Measurements from ENCODE around the gene DCTN4. TPM values are rescaled to one million over a fixed set of nuclear protein-coding genes. Genes with fewer than 3 reads are reported as not detected.

The DCTN4 gene
- total RNA-seq, 1 experiment from 2014 or later, result 48.5 TPM

DNA sequence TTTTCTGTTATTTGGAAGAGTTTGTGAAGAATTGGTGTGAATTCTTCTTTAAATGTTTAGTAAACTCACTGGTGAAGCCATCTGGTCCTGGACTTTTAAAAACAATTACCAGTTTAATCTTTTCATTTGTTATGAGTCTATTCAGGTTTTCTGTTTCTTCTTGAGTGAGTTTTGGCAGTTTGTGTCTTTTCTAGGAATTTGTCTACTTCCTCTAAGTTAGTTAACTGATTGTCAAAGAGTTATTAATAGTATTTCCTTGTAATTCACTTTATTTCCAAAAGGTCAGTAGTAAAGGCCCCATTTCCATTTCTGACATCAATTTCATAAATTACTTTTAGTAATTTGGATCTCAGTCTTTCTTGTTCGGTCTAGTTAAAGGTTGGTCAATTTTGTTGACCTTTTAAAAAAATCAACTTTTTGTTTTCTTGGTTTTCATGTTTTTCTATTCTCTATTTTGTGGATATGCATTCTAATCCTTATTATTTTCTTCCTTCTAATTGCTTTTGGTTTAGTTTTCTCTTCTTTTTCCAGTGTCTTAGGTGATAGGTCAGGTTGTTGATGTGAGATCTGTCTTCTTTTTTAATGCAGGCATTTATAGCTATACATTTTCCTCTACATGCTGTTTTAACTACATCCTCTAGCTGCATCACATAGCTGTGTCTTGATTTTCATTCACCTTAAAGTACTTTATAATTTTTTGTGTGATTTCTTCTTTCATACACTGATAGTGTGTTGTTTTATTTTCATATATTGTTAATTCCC, 12.4 kb upstream of the DCTN4 start:
- Histone ChIP-seq H3K4me1 (ENCODE audit: insufficient read depth, low read length) (no peaks in the 10 kb centered on the region), H2AK5ac (ENCODE audit: insufficient read length, low read length) (no peak overlapping the region), H4K8ac (replicated peaks; ENCODE audit: insufficient read length, low read depth, low read length) (no peak overlapping the region), H2BK15ac (ENCODE audit: low read depth, low read length) (no peak overlapping the region), H2AFZ (ENCODE audit: low read length) (no peak overlapping the region), H2BK120ac (ENCODE audit: low read depth, low read length, poor library complexity, severe bottlenecking) (no peak overlapping the region), H3K27ac (ENCODE audit: insufficient read length, low read depth, low read length) (no peak overlapping the region), H3K56ac (ENCODE audit: insufficient read length, low read depth, low read length) (no peak overlapping the region), H3K23ac (ENCODE audit: insufficient read length, low read depth, low read length) (no peak overlapping the region), H3K79me1 (ENCODE audit: insufficient read depth, low read depth, low read length, poor library complexity, severe bottlenecking) (no peaks in the 10 kb centered on the region), H3K23me2 (ENCODE audit: insufficient read length, low read depth, low read length, poor library complexity, severe bottlenecking) (no peaks in the 10 kb centered on the region), H4K20me1 (ENCODE audit: control insufficient read depth, insufficient read depth, insufficient read length) (no peaks in the 10 kb centered on the region), H4K91ac (ENCODE audit: insufficient read length, low read depth, low read length) (no peak overlapping the region), H3K27me3 (ENCODE audit: insufficient read depth, low read length) (no peaks in the 10 kb centered on the region), H4K5ac (ENCODE audit: insufficient read length, low read depth, low read length) (no peak overlapping the region), H3K18ac (ENCODE audit: insufficient read length, low read depth, low read length) (no peak overlapping the region), H2BK12ac (ENCODE audit: insufficient read length, low read depth, low read length) (no peak overlapping the region), H2BK20ac (ENCODE audit: low read depth, low read length, poor library complexity, severe bottlenecking) (no peak overlapping the region), H3K9me3 (ENCODE audit: control insufficient read depth, low read depth, low read length) (no peaks in the 10 kb centered on the region), H3K4me2 (ENCODE audit: insufficient read depth, insufficient read length, low read length) (no peak overlapping the region), H2BK5ac (ENCODE audit: insufficient read length, low read length) (no peak overlapping the region), H3K4ac (ENCODE audit: low read depth, low read length) (no peak overlapping the region), H3T11ph (ENCODE audit: low read length) (no peak overlapping the region), H3K9ac (ENCODE audit: extremely low read depth, insufficient read length, low read length) (no peak overlapping the region), H3K79me2 (ENCODE audit: insufficient read depth, low read length) (no peaks in the 10 kb centered on the region), H3K14ac (ENCODE audit: insufficient read depth, low read length) (no peak overlapping the region)
- no CpG with 5 or more reads among the region's 1 CpG for WGBS (ENCODE audit: extremely low coverage, insufficient read length, low lambda C conversion rate)
- Mint-ChIP-seq H3K36me3 (ENCODE audit: insufficient read depth in 1 of 3, low read depth in 3 of 3) (no peaks in the 10 kb centered on the region), H3K27ac (no peak overlapping the region), H3K4me3 (no peak overlapping the region), H3K4me1 (peaks cover 4 to 5% of the 10 kb centered on the region in 2 experiments; a peak in 3 of 4 replicates), H3K9me3 (no peaks in the 10 kb centered on the region), H3K27me3 (ENCODE audit: low read depth) (peaks cover 12% of the 10 kb centered on the region)
- no peak for TF ChIP-seq CTCF (conservative IDR thresholded peaks at IDR 0.05)
- DNase-seq, result no peak

Measured in H9 (cell line).